ENCODE measurements around the gene FCRL6.

Gene FCRL6

DNA sequence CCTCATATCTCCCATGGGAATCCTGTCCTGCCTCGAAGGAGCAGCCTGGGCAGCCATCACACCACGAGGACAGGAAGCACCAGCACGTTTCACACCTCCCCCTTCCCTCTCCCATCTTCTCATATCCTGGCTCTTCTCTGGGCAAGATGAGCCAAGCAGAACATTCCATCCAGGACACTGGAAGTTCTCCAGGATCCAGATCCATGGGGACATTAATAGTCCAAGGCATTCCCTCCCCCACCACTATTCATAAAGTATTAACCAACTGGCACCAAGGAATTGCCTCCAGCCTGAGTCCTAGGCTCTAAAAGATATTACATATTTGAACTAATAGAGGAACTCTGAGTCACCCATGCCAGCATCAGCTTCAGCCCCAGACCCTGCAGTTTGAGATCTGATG is 33.2 kb downstream of the FCRL6 start:
- no peak for DNase-seq (ENCODE audit: low read depth, low spot score)

DNA sequence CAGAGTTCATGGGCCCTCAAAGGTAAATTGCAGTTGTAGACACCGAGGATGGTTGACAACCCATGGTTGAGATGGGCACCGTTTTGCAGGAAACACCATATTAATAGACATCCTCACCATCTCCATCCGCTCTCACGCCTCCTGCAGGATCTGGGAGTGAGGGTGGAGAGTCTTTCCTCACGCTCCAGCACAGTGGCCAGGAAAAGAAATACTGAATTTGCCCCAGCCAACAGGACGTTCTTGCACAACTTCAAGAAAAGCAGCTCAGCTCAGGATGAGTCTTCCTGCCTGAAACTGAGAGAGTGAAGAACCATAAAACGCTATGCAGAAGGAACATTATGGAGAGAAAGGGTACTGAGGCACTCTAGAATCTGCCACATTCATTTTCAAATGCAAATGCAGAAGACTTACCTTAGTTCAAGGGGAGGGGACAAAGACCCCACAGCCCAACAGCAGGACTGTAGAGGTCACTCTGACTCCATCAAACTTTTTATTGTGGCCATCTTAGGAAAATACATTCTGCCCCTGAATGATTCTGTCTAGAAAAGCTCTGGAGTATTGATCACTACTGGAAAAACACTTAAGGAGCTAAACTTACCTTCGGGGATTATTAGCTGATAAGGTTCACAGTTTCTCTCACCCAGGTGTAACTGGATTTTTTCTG is 33.8 kb downstream of the FCRL6 start:
- DNase-seq (ENCODE audit: low read depth, low spot score): no peak

DNA sequence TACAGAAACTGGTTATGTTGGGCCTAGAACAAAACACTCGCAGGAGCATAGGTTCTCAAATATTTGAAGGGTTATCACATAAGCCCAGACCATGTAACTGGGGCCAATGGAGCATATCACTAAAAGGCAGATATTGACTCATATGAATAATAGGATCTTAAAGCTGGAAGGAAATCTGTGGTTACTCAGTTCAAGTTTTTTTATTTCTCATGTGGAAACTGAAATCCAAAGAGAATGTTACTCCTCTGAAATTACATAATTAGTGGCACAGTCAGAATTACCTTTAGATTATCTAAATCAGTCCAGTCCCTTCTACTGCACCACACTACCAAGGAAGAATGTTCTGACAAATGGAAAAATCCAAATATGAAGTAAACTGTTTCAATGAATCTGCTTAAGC is 36.6 kb downstream of the FCRL6 start:
- DNase-seq (ENCODE audit: low read depth, low spot score): no peak

- DNase-seq (ENCODE audit: low read depth, low spot score): no peak
Observed at GRCh38 chr1:159839116-159839849, 37.1 kb downstream of the FCRL6 start.

DNA sequence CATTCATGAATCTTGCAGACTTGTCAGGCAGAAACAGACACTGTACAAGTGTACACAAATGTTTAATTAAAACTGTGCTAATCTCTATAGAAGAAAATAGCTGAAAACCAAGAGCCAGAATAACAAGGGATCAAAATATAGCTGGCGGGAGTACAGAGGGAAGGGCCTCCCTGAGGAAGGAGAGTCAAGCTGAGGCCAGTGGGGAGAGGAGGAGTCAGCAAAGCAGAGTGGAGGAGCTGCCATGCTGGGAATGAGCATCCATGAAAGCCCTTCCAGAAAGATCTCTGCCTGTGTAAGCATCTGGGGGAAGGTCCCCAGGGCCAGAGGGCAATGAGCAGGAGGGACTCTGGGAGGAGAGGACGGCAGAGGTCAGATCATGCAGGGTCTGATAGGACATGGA is 39.6 kb downstream of the FCRL6 start:
- no peak for DNase-seq (ENCODE audit: low read depth, low spot score)

GRCh38 chr1:159843459-159843858 is 41.3 kb downstream of the FCRL6 start:
- DNase-seq (ENCODE audit: low read depth, low spot score): no peak

GRCh38 chr1:159845751-159846629 is 43.8 kb downstream of the FCRL6 start:
- DNase-seq (ENCODE audit: low read depth, low spot score): no peak

DNA sequence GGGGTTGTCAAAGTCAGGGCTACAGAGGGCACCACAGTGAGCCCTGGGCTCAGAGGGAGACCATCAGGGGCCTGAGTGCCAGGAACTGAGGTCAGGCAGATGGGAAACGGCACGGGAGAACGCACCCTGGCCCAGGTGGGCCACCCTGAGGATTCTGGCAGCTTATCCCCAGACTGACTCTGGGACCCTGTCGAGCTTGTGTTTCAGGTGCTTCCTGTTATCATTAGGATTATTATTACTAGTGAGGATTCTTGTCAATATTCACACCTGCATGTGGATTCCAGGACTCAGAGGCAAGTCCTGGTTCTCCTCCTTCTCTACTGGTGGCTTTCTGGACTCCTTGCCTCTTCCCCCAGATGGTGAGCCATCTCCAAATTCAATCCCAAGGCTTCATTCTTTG is 45.1 kb downstream of the FCRL6 start:
- DNase-seq (ENCODE audit: low read depth, low spot score): no peak

- no peak for DNase-seq (ENCODE audit: low read depth, low spot score)
Observed at GRCh38 chr1:159848326-159848725, 46.2 kb downstream of the FCRL6 start.

DNA sequence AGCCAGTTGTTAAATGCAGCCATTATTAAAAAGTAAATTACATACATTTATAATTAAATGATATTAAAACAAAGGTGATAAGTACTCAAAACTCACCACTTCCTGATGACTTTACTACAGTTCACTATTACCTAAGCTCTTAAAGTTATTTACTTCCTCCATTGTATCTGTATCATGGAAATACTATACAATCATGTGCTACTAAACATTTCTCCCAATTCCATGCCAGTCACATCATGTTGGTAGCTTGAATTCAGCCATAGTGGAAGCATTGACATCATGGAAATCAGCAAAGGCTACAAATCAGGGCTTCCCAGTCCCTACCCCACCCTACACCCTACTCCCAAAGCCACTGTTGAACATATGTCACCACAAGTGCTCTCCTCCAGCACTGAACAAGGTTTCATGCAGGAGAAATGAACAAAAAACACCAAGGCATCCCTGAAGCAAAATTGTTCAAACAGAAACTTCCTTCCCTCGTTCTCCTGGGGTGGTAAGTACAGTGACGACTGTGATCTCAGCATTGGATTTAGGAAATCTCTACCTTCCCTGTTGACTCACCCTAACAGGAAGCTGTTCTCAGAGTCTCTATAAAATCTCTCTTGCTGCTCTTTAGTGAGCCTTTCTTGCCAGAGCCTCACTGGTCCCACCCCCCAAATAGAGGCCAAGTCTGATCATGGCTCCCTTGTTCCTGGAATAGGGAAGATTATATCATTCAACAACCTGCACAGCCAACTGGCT is 47.6 kb downstream of the FCRL6 start:
- DNase-seq (ENCODE audit: low read depth, low spot score): no peak

- no peak for DNase-seq (ENCODE audit: low read depth, low spot score)
Observed at GRCh38 chr1:159851407-159851806, 49.2 kb downstream of the FCRL6 start.

DNA sequence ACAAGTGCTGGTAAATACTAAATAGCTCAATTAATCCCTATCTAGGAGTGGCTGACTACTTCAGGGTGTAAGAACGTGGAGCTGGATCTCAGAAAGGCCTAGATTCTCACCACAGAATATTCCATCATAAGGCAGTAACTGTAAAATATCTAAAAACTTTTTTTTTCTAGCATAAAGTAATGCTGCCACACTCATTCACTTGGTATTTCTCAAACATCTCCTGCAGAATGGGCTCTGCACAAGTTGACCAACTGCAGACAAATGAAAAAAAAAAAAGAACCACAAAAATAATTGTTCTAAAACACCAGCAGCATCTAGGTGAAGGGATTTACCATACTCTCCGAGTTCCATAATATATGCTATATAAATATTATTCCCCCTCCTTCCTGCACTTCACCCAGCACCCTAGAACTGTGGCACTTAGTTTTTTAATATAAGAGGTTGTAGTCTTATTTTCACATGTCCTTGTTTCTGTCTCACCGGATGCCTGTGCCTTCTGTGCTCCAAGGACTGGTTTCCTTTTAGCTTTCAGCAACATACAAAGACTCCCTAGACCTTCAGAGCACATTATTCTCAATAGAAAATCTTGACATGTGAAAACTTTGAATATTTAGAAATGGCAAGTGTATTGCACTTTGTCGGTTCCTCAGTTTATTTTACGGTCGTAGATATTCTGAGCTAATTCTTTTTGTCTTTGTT is 51.4 kb downstream of the FCRL6 start:
- no peak for DNase-seq (ENCODE audit: low read depth, low spot score)

GRCh38 chr1:159854116-159854692 is 52.0 kb downstream of the FCRL6 start:
- no peak for DNase-seq (ENCODE audit: low read depth, low spot score)

GRCh38 chr1:159854693-159855192 is 52.6 kb downstream of the FCRL6 start:
- peak; percentile 40 for DNase-seq (ENCODE audit: low read depth, low spot score)

DNA sequence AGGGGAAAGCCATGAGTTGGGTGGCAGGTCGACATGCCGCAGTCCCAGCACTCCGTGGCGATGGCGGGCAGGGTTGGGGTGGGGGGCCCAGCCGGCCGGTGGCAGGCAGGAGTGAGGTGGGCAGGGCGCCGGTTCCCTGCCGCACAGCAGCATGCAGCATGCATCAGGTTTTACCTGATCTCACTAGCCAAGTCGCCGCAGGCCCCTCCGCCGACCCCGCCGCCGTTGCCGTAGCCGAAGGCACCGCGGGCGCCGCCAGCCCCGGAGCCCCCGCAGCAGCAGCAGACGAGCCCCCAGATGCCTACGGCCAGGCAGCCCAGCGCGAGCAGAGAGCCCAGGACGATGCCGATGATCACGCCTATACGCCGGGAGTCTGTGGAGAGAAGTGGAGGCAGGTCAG is 53.5 kb downstream of the FCRL6 start:
- DNase-seq (ENCODE audit: low read depth, low spot score): no peak

- no peak for DNase-seq (ENCODE audit: low read depth, low spot score)
Observed at GRCh38 chr1:159856576-159856975, 54.4 kb downstream of the FCRL6 start.

DNA sequence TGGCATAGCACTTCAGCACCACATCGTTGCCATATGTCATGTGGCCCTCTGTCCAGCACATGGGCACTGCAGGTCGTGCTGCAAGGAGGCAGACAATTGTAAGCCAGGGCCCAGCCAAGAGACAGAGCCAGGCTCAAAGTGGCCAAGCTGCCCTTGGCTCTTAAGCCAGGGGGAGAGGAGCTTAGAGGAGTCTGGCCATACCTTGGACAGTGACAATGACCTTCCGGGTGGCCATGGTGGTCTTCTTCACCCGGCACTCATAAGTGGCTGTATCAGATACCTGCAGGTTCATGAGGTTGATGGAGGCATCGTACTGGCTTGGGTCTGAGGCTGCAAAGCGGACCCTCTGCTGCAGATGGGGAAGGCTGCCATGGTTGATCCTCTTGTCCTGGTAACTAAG is 55.7 kb downstream of the FCRL6 start:
- no peak for DNase-seq (ENCODE audit: low read depth, low spot score)

DNA sequence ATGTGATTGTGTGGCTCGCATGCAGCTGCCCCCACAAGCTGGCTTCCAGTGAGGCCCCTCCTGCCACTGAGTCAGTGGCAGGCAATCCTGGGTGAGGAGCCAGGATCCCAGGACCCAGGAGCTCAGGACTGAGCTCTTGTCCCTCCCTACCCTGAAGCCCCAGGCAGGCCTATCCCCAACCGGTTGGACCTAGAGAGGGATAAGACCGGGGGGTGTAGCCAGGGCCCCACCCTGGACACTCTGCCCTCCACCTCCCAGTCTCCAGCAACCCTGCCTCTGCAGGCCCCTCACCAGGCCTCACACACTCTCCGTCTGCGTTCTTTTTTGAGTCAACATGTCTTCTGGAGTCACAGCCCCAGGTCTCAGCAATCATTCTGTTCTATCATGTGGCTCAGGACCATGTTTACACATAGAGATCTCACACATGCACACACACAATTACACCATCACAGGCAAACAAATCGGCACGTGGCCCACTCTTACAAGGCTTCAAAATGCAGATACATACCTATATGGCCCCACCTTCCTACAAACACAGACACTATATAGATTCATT is 57.7 kb downstream of the FCRL6 start:
- no peak for DNase-seq (ENCODE audit: low read depth, low spot score)

- no peak for DNase-seq (ENCODE audit: low read depth, low spot score)
Observed at GRCh38 chr1:159860456-159860855, 58.3 kb downstream of the FCRL6 start.

DNA sequence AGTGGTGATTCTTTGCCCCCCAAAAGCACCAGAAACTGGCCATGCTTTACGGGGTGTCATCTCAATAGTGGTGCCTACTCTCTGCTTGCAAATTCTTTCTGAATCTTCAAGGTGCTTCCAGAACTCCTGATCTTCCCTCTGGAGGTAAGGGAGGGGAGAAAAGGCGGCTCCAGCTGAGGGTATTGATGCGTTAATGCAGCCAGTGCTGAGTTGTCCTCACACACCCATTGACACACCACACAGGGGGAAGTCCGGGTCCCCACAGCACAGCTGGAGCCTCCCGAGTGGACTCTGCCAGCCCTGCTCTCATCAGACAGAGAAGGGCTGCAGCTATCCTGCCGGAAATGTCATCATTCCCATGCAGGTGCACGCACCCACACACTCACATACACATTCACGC is 59.1 kb downstream of the FCRL6 start:
- DNase-seq (ENCODE audit: low read depth, low spot score): no peak
